Type B pancreatic cell (in vitro differentiated cells): ENCODE data around the gene PTTG1IP. TPM values are rescaled to one million over a fixed set of nuclear protein-coding genes. Genes with fewer than 3 reads are reported as not detected.

Experiments
- DNase-seq: peaks from one replicate; pipeline ENCODE4 v3.0.0; 2021; ENCODE audit warnings: mixed read lengths; ENCODE audit not compliant: unreplicated experiment; ENCODE audit errors: extremely low spot score
- H3K27ac Mint-ChIP-seq: 2 replicates; pipeline ENCODE4 v1.8.0; 2021; ENCODE audit warnings: mild to moderate bottlenecking, mixed read lengths
- H3K27me3 Mint-ChIP-seq: 2 replicates; pipeline ENCODE4 v1.8.0; 2021; ENCODE audit warnings: mixed read lengths
- H3K36me3 Mint-ChIP-seq: 2 replicates; pipeline ENCODE4 v1.8.0; 2021; ENCODE audit warnings: mixed read lengths
- H3K4me1 Mint-ChIP-seq: one replicate; pipeline ENCODE4 v1.8.0; 2021; ENCODE audit warnings: mixed read lengths; ENCODE audit not compliant: unreplicated experiment
- H3K4me3 Mint-ChIP-seq: 2 replicates; pipeline ENCODE4 v1.8.0; 2021; ENCODE audit warnings: mild to moderate bottlenecking, mixed read lengths
- H3K9me3 Mint-ChIP-seq: 2 replicates; pipeline ENCODE4 v1.8.0; 2021; ENCODE audit warnings: mixed read lengths
- CTCF ChIP-seq: fragments of 200-600 bp; sonication (generic); conservative IDR thresholded peaks from 2 replicates; pipeline ENCODE4 v1.5.0; 2021; ENCODE audit warnings: antibody characterized with exemption, mild to moderate bottlenecking
- total RNA-seq: library from RNA; stranded (reverse); gene quantifications from 2 replicates; pipeline ENCODE4 v1.2.1, GENCODE V29; 2021; ENCODE audit warnings: low replicate concordance

The PTTG1IP gene
- total RNA-seq, 1 donor from 2014 or later = 168 TPM

DNA sequence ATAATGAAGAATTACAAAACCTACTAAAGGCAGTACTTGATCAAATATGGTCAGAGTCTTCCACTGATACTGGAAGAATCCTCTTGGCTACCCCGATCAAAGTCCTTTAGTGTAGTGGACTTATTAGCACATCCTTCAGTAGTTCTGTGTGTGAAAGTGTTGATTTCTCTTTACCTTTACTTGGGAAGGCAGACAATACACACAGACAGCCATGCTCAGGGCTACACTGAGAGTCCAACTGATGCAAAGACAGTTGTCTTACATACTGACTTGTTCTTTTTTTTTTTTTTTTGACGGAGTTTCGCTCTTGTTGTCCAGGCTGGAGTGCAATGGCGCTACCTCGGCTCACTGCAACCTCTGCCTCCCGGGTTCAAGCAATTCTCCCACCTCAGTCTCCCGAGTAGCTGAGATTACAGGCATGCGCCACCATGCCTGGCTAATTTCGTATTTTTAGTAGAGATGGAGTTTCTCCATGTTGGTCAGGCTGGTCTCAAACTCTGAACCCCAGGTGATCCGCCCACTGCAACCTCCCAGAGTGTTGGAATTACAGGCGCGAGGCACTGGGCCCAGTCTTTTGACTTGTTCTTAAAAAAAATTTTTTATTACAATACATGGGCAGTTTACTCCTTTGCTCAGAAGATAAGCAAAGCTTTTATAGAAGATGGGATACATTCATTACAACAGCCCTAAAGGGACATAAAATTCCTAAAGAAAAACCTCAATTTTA is 3.5 kb upstream of the PTTG1IP start:
- TF ChIP-seq CTCF = no peak
- Mint-ChIP-seq H3K27me3 (peaks cover 30% of the 10 kb centered on the region), H3K9me3 (no peaks in the 10 kb centered on the region), H3K27ac (no peak overlapping the region), H3K36me3 (no peaks in the 10 kb centered on the region), H3K4me1 (peaks cover 2% of the 10 kb centered on the region), H3K4me3 (no peak overlapping the region)
- no peak for DNase-seq

DNA sequence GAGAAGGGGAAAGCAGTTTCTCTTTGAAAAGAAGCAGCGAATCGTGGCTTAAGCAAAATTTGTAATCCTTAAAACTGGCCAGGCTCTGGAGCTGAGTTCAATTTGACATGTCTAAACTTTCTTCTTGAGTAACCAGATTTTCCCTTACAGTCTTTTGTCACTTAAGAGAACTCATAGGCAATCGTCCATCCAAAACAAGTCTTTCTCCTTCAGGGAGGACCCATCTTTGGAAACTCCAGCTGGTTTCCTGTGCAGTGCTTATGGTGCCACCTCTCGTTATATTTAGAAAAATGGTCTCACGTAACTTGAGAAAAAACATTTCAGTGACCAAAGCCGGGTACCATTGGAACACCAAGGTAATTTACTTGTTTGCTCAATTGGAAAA is 1.8 kb upstream of the PTTG1IP start:
- no peak for DNase-seq
- H3K27me3 Mint-ChIP-seq = peaks cover 26% of the 10 kb centered on the region
- peaks cover 16% of the 10 kb centered on the region for H3K4me1 Mint-ChIP-seq
- H3K36me3 Mint-ChIP-seq = no peaks in the 10 kb centered on the region
- H3K27ac Mint-ChIP-seq = peak overlapping the region; percentile 94
- no peak for TF ChIP-seq CTCF
- H3K4me3 Mint-ChIP-seq = peak overlapping the region; percentile 91
- no peaks in the 10 kb centered on the region for H3K9me3 Mint-ChIP-seq

DNA sequence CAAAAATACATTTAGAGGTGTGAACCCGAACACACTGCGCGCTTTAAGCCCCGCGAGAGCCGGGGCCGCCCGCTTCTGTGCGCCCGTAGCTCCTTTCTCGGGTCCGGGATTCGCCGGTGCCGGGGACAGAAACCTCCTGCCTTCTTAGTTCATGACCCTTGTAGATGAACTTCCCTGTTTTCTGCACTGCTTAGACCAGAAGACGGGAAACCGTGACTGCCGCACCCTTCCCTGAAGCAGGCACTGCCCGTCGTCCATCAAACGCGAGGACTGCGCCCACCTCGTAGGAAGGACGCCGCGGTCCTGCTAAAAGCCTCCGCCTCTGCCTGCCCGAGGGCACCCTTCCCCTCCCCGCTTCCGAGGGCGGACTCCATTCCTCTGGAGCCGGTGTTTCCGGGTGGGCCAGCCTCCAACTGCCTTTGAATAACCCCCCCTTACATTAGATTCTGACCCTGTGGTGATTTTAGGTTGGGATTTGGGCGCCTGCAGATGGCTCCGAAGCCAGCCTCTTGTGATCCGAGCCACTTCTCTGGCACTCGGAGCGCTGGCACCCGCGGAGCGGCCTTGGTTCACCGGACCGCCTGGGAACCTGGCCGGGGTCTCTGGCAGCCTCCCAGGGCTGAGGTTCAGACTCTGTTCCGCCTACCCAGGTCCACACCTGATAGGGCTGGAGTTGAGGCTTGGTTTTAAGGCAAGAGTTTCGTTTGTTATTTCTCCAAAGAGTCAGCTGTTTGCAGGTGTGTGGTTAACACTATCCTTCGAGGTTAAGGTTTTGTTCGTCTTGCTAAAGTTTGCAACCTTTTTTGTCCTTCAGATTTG is 1.2 kb upstream of the PTTG1IP start:
- no peak for TF ChIP-seq CTCF
- peaks cover 20% of the 10 kb centered on the region for H3K4me1 Mint-ChIP-seq
- H3K9me3 Mint-ChIP-seq = no peaks in the 10 kb centered on the region
- peak overlapping the region; percentile 91 for H3K4me3 Mint-ChIP-seq
- no peak for DNase-seq
- no peaks in the 10 kb centered on the region for H3K36me3 Mint-ChIP-seq
- peaks cover 25% of the 10 kb centered on the region for H3K27me3 Mint-ChIP-seq
- peak overlapping the region; percentile 94 for H3K27ac Mint-ChIP-seq

GRCh38 chr21:44874240-44874496 is 678 bp upstream of the PTTG1IP start:
- Mint-ChIP-seq H3K27ac (peak overlapping the region; percentile 94), H3K36me3 (no peaks in the 10 kb centered on the region), H3K4me1 (peaks cover 23% of the 10 kb centered on the region), H3K9me3 (no peaks in the 10 kb centered on the region), H3K4me3 (peak overlapping the region; percentile 91), H3K27me3 (peaks cover 23% of the 10 kb centered on the region)
- no peak for DNase-seq
- no peak for TF ChIP-seq CTCF

- Mint-ChIP-seq H3K27me3 (peaks cover 23% of the 10 kb centered on the region), H3K27ac (peak overlapping the region; percentile 94), H3K9me3 (no peaks in the 10 kb centered on the region), H3K4me3 (peak overlapping the region; percentile 97), H3K36me3 (peaks cover 4% of the 10 kb centered on the region), H3K4me1 (peaks cover 35% of the 10 kb centered on the region)
- no peak for DNase-seq
- no peak for TF ChIP-seq CTCF
Measured at GRCh38 chr21:44872649-44873355, 688 bp downstream of the PTTG1IP start.
